Iris pigment epithelial cell (primary cell): Measurements from ENCODE around the gene SLC6A9.
A peak's percentile ranks its signal among the peaks of the same experiment; 100 is the strongest.

ENCODE experiments used
- DNase-seq: peaks from one replicate; pipeline ENCODE4 v3.0.0-alpha.2; 2011; ENCODE audit warnings: low read depth

SLC6A9 gene

DNA sequence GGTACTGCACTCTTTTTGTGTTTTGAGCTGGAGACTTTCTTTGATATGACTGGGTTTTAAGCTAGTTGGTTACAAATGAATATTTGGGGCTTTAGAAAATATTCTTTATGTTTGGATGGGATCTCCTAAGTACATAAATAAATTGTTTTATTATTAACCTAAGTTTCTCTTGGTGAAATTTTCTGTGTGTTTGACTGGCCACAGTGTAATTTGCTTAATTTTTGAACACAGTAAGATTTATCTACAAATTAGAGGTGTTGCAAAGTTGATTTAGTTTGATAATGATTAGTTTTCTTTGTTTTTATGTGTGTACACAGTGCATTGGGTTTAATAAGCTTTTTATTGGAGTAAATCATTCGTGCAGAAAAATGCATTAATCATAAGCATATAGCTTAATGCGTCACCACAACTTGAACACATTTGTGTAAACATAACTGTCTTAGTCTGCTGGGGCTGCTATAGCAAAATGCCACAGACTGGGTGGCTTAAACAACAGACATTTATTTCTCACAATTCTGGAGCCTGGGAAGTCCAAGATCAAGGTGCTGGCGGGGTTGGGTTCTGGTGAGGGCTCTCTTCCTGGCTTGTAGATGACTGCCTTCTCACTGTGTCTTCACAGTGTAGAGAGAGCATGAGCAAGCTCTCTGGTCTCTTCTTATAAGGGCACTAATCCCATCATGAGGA is 17.4 kb upstream of the SLC6A9 start:
- peak; percentile 86 for DNase-seq

DNA sequence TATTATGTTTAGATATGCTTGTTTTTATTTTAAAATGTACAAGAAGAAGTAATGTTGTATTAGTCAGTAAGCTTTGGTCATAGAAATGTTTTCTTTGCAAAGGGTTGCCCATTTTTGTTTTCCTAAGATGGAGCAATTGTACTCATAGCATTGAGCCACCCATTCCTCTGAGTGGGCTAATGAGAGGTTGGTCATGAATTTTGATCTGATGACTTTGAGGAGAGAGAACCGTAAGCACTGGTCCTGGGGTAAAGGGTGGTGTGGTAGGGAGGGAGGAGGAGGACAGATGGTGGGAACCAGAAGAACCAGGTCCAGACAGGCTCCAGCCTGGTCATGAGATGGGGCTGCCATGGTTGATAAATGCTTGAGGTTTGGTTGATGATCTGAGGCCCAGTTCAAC is 15.9 kb upstream of the SLC6A9 start:
- DNase-seq, result peak; percentile 5

DNA sequence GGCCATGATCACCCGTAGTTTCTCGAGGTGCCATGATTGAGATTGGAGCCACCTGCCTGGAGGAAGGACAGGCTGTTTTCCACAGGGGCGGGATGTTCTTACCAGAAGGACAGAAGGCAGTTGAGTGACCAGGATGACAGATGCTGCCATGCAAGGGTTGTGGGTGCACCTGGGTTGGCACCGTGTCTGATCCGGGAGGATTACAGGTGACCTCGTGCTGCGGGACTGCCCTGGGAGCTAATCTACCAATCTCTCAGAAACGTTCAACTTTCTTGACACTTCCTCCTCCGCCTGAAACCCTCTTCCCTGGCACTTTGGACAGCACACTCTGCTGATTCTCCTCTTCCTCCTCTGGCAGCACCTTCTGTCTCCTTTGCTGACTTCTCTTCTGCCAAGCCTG is 13.8 kb upstream of the SLC6A9 start:
- no peak for DNase-seq

DNA sequence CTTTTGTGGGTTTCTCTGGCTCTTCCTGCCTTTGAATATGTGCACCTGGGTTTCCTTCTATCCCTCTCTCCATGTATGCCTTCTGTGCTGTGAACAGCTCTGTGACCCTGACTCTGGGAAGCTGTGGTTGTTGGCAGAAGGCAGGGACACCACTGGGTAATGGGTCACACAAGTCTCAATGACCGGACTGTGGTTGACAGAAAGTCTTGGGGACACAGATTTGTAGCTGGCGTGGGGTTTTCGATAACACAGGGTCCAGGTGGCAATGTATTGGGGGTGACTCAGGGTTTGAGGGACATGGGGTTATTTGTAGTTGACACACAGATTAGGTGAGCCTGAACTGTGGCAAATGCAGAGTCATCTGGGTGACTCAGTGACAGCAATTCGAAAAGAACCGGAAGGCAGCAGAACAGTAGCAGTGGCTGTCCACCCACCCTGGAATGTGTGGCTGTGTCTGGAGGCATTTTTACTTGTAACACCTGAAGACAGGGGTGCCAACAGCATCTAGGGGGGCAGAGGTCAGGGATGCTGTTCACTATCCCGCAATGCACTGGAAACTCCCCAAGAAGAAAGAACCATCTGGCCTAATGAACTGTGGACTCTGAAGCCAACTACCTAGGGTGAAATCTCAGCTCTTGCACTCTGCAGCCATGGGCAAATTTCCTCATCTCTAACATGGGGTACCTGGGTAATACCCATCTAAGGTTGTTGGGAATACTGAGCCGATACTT is 13.0 kb upstream of the SLC6A9 start:
- DNase-seq, result peak; percentile 6

GRCh38 chr1:44043176-44044070 is 12.2 kb upstream of the SLC6A9 start:
- no peak for DNase-seq

DNA sequence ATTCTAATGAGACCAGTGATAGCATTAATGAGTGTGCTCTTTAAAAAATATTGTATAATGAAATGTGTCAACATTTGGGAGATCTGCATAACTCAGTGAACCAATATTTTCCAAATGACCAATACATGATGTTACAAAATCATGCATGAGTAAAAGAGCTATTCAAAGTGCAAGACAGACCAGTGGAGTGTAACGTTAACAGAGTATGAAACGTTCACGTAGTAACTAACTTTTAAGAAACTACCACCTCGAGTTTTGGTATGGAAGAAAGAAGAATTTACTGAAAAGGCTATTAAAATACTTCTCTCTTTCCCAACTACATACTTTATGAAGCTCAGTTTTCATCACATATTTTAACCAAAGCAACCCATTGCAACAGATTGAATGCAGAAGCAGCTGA is 9.6 kb upstream of the SLC6A9 start:
- DNase-seq, result peak; percentile 33

DNA sequence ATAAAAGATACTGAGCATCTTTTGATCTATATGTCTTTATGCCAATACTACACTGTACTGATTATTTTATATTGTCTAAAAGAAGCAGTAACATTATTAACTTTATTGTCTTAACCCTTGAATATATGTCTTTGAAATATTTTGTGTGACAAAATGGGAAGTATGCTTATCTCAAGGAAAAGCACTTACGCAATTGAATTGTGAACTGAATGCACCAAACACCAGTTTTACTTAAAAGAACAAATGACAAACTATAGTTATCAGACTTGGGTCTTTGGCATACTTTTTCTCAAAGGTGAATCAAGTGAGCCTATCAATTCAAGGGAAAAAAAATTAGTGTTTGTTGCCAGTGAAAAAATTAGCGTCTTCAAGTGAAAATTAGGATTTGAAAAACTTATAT is 9.2 kb upstream of the SLC6A9 start:
- peak; percentile 9 for DNase-seq

DNA sequence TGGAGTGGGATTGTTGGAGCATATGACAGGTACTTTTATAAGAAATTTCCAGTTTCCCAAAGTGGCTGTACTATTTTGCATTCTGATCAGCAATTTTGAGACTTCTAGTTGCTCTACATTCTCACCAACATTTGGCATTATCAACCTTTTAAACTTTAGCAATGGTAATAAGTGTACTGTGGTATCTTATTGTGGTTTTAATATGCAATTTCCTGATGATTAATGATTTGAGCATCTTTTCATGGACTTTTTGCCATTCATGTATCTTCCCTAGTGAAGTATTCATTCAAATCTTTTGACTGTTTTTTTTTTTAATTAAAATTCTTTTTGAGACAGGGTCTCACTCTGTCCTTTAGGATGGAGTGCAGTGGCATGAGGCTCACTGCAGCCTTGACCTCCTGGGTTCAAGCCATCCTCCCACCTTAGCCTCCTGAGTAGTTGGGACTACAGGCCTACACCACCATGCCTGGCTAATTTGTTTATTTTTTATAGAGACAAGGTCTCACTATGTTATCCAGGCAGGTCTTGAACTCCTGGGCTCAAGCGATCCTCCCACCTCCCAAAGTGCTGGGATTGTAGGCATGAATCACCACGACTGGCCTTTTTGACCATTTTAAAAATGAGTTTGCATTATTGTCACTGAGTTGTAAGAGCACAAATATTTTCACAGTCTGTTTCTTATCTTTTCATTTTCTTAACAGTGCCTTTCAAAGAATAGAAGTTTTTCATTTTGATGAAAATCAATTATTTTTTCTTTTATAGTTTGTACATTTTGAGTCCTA is 7.8 kb upstream of the SLC6A9 start:
- peak; percentile 64 for DNase-seq

GRCh38 chr1:44037154-44037553 is 5.9 kb upstream of the SLC6A9 start:
- DNase-seq, result no peak

DNA sequence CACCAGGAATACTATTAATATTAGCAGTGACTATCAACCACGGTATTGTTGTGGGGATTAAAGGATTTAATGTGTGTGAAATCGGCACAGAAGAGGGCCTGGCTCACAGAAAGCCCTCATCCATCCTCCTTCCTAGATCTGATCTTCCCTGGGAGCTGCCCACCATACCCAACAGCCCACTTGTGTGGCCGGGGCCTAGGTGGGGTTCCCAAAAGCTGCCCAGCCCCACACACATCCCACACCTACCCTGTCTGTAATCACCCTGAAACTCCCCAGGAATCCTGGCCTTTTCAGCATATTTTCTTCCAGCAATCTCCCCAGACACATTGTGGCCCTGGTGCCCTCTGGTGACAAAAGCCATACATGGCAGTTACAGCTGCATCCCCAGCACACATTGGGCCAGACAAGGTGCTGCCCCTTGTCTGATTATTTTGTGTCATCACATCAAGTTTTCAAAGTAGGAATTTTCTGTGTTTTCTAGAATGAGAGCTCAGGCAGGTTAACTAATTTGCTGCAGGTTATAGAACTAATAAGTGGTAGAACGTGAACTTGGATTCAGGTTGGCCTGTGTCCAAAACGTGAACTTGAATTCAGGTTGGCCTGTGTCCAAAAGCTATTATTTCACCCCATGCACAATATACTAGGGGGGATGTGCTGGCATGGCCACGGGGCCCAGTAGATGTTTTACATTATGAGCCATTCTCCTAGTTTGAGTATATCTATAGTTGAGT is 5.3 kb upstream of the SLC6A9 start:
- peak; percentile 63 for DNase-seq

GRCh38 chr1:44035726-44036408 is 4.6 kb upstream of the SLC6A9 start:
- DNase-seq, result peak; percentile 16

DNA sequence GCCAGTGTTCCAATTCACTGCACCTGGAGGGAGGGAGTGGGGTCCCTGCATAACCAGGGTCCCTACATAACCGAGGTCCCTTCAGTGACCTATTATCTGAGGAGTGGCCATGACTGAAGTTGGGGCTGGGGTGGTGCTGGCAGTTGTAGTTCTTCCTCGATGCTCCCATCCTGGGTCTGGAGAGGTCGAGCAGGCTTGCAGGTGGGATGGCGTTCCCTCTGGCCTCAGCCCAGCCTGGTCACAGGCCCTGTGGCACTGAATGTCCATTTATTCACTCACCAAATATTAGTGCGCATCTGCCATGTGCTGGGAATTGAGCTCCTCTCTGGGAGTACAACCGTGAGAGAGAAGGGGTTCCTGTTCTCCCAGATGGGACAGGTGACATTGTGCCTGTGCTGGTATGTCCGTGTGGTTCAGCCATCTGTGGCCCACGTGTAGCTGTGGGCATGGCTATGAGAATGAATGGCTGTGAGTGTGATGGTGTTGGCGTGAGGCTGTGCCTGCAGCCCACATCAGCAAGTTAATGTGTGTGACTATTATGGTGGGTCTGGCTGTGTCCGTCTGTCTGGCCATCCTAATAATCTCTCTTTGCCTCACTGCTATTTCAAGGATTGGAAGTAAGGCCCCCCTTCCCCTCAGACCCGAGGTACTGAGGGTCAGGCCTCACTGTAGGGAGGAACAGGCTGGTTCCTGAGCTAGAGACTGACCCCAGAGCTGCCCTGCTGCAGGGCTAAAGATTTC is 3.9 kb upstream of the SLC6A9 start:
- no peak for DNase-seq

DNA sequence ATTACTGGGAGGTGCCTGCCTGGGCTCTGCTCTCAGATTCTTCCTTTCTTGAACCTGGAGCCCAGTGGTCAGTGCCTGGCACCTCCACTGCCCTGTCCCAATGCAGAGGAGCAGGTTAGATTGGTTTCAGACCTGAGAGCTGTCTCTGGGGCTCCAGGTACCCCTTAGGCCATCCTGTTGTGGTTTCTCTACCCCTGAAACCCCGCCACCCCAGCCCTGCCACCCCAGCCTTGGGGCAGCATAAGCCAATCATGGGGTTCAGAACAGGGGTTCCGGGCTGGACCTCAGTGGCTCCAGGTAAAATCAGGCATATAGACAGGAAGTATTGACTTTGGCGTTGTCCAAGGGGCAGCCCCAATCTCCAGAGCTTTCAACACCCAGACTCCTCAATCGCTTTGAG is 3.2 kb upstream of the SLC6A9 start:
- DNase-seq, result no peak

- DNase-seq, result no peak
These were observed 2.5 kb upstream of the SLC6A9 start for GRCh38 chr1:44033756-44034155.

DNA sequence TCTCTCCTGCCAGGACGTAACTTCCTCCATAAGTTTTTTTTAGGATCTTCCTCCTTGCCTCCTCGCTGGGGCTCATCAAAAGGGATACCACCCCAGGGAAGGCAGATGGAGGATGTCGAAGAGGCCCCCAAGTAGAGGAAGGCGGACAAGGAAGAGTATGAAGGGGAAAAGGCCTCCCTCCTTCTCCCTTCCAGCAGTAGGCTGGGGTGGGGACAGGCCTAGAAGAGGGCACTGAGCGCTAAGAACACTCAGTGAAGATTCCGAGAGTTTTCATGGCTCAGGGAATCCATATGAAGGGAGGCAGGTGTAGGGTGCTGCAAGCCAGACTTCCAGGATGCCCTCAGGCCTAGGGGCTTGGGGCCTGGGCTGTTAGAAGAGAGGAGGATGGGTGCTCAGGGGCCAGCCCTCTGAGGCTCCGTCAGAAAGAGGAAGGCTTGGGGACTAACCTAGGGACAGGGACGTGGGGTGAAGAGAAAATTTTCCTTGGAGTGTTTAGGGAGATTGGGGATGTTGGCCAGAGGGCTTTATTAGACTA is 1.8 kb upstream of the SLC6A9 start:
- no peak for DNase-seq

- DNase-seq, result no peak
These were observed 1.0 kb upstream of the SLC6A9 start for GRCh38 chr1:44032170-44032790.

DNA sequence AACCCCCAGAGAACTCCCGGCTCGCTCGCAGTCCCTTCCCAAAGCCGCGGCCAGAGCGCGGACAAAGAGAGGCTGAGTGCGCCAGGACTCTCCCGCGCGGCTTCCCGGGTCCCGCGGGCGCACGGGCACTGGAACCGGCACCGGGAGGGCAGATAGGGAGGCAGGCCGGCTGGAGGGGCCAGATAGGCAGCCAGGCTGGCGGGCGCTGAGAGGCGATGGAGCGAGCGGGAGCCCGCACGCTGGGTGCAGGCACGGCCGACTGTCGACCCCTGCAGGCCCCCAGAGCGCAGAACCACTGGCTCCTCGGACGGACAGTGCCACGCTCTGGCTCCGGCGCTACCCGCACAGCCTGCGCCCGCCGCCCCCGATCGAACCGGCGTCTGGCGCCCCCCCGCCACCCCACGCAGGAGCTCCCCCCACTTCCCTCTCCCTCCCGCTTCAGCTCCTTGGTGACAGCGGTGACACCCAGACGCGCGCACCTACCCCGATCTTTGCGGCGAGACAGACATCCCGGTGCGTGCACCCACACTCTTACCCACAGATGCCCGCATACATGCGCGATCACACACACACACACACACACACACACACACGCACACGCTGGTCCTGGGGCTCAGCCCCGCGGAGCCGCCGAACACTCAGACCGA is 534 bp downstream of the SLC6A9 start:
- DNase-seq, result peak; percentile 39

DNA sequence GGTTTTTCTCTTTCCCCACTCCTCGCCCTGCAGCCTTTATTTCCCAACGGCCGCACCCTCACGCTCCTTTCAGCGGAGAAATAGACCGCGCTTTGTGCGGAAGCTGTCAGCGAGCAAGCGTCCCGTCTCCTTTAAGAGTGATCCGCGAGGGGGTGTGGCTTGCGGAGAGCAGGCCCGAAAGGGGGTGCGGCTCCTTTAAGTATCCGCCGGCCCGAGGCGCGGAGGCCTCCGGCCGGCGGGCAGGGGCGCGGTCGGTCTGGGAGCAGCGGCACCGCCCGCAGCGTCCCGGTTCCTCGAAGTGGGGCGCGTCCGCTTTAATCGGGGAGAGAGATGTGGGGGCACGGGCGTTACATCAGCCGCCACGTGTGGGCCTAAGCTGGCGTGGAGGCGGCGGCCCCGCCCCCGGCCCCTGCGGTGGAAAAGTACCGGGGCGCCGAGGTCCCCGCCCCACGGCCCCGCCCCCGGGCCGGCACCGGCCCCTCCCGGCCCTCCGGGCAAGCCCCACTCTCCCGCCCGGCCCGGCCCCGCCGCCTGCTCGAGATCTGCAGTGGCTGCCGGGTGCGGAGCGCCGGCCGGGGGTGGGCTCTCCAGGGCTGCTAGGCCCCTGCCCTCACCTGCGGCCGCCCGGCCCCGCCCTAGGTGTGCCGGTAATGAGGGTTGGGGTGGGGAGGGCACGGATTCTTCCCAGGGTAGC is 1.2 kb downstream of the SLC6A9 start:
- DNase-seq, result peak; percentile 92
